ENCODE data around the gene ADISSP. TPM values are rescaled to one million over a fixed set of nuclear protein-coding genes. Genes with fewer than 3 reads are reported as not detected.

The ADISSP gene
- total and polyA plus RNA-seq, 11 donors: 7.8 to 22.2 (median 13.7) TPM

- ATAC-seq: peak; percentile 21 to 74 (median 60)
- Histone ChIP-seq H3K36me3 (peaks cover 0 to 64% (median 27%) of the 10 kb centered on the region in 9 donors), H3K9me3 (no peaks in the 10 kb centered on the region)
Measured at GRCh38 chr20:3744806-3745685, 22.5 kb downstream of the ADISSP start.

GRCh38 chr20:3744037-3744436, 23.5 kb downstream of the ADISSP start:
- intact Hi-C loops (cut with DNase I): no loop called here
- Histone ChIP-seq H3K4me3 (no peak overlapping the region), H3K4me1 (peaks cover 0 to 41% (median 21%) of the 10 kb centered on the region in 12 donors), H3K27me3 (peaks cover 0 to 13% (median 0%) of the 10 kb centered on the region in 9 donors), H3K36me3 (peaks cover 0 to 56% (median 20%) of the 10 kb centered on the region in 9 donors), H3K9me3 (no peaks in the 10 kb centered on the region), H3K27ac (peak overlapping the region in 5 of 12 donors; percentile 2 to 31 (median 22))
- WGBS, 4 donors: 81 to 98% (median 90%) methylated on average over 1 of the region's 1 CpG
- DNase-seq (no peak), ATAC-seq (no peak)
- no peak for TF ChIP-seq CTCF (IDR thresholded peaks at IDR 0.05)
- no peak for TF ChIP-seq POLR2A (IDR thresholded peaks at IDR 0.05)

More at GRCh38 chr20:3744806-3745685, 22.5 kb downstream of the ADISSP start:
- H3K4me3 ChIP-seq: peak overlapping the region in 2 of 12 donors; percentile 1 to 28
- peak overlapping the region in 7 of 12 donors; percentile 6 to 31 (median 13) for H3K27ac ChIP-seq
- H3K27me3 ChIP-seq: peaks cover 0 to 13% (median 0%) of the 10 kb centered on the region in 9 donors
- intact Hi-C loops (cut with DNase I): no loop called here
- TF ChIP-seq CTCF (IDR thresholded peaks at IDR 0.05) (no peak), POLR2A (IDR thresholded peaks at IDR 0.05) (no peak)
- WGBS, 4 donors: 32 to 44% (median 39%) methylated on average over 38 to 45 of the region's 45 CpGs
- DNase-seq: peak; percentile 53 to 83 (median 69)
- H3K4me1 ChIP-seq: peaks cover 0 to 40% (median 14%) of the 10 kb centered on the region in 12 donors

- peaks cover 0 to 48% (median 17%) of the 10 kb centered on the region in 9 donors for H3K36me3 ChIP-seq
- DNase-seq (no peak), ATAC-seq (no peak)
- 72 to 97% (median 75%) methylated on average over 2 of the region's 2 CpGs for WGBS, 4 donors
- H3K27ac ChIP-seq: no peak overlapping the region
- peaks cover 0 to 13% (median 0%) of the 10 kb centered on the region in 9 donors for H3K27me3 ChIP-seq
- TF ChIP-seq POLR2A (IDR thresholded peaks at IDR 0.05): no peak
- peaks cover 0 to 49% (median 23%) of the 10 kb centered on the region in 12 donors for H3K4me1 ChIP-seq
- no peaks in the 10 kb centered on the region for H3K9me3 ChIP-seq
- intact Hi-C loops (cut with DNase I): no loop called here
- no peak overlapping the region for H3K4me3 ChIP-seq
Measured at GRCh38 chr20:3743251-3743650, 24.3 kb downstream of the ADISSP start.

GRCh38 chr20:3741836-3742458, 25.6 kb downstream of the ADISSP start:
- Histone ChIP-seq H3K27ac (peak overlapping the region in 1 of 12 donors; percentile 89), H3K36me3 (peaks cover 0 to 39% (median 14%) of the 10 kb centered on the region in 9 donors), H3K9me3 (no peaks in the 10 kb centered on the region), H3K4me3 (no peak overlapping the region), H3K4me1 (peaks cover 0 to 60% (median 29%) of the 10 kb centered on the region in 12 donors), H3K27me3 (peaks cover 0 to 13% (median 0%) of the 10 kb centered on the region in 9 donors)
- no peak for TF ChIP-seq POLR2A (IDR thresholded peaks at IDR 0.05)
- no peak for TF ChIP-seq CTCF (IDR thresholded peaks at IDR 0.05)
- WGBS, 4 donors: 83 to 87% (median 85%) methylated on average over 7 of the region's 7 CpGs
- peak in 1 of 5 donors; percentile 41 for DNase-seq
- intact Hi-C loops (cut with DNase I): no loop called here
- ATAC-seq: no peak

Data from heart left ventricle (tissue), 16 donors.